Kidney (tissue), 14 donors: ENCODE data around the gene TESMIN. TPM values are rescaled to one million over a fixed set of nuclear protein-coding genes. Genes with fewer than 3 reads are reported as not detected.
A peak's percentile ranks its signal among the peaks of the same experiment; 100 is the strongest.

Experiments used
- DNase-seq, 5 donors: peaks; one replicate each; pipeline ENCODE4 v3.0.0-alpha.2; 2013 to 2020
- FAIRE-seq: peaks from 2 replicates; lab custom pipeline; 2012; peaks lifted over from hg19 to GRCh38; lab: Jason Lieb, UNC
- H3K27ac ChIP-seq, 2 donors: one replicate each; pipeline ENCODE4 v1.7.0; 2013; ENCODE audit warnings: low read depth in 2 of 2, low read length in 2 of 2, inconsistent platforms in 1 of 2
- H3K27me3 ChIP-seq: one replicate; pipeline ENCODE4 v1.7.1; 2013; ENCODE audit warnings: low read length, inconsistent platforms; ENCODE audit not compliant: control insufficient read depth, insufficient read depth
- H3K36me3 ChIP-seq, 3 donors: one replicate each; pipeline versions ENCODE4 v1.7.0 to v1.7.1; 2013; ENCODE audit warnings: low read length in 3 of 3, control low read depth in 1 of 3, inconsistent platforms in 1 of 3; ENCODE audit not compliant: insufficient read depth in 3 of 3, control insufficient read depth in 2 of 3
- H3K4me1 ChIP-seq, 3 donors: one replicate each; pipeline versions ENCODE4 v1.7.0 to v1.7.1; 2013; ENCODE audit warnings: low read length in 3 of 3, inconsistent platforms in 1 of 3, low read depth in 1 of 3; ENCODE audit not compliant: control insufficient read depth in 2 of 3, insufficient read depth in 2 of 3
- H3K4me3 ChIP-seq, 3 donors: one replicate each; pipeline versions ENCODE4 v1.7.0 to v1.8.1; 2013; ENCODE audit warnings: low read length in 3 of 3, control low read depth in 1 of 3, inconsistent platforms in 1 of 3
- H3K9ac ChIP-seq, 3 donors: one replicate each; pipeline versions ENCODE4 v1.7.0 to v1.7.1; 2013; ENCODE audit warnings: low read length in 3 of 3, control low read depth in 1 of 3, inconsistent platforms in 1 of 3
- H3K9me3 ChIP-seq, 3 donors: one replicate each; pipeline versions ENCODE4 v1.7.0 to v1.7.1; 2013; ENCODE audit warnings: low read length in 3 of 3, control low read depth in 1 of 3, inconsistent platforms in 1 of 3; ENCODE audit not compliant: control insufficient read depth in 2 of 3, insufficient read depth in 1 of 3
- CTCF ChIP-seq: IDR thresholded peaks from 3 replicates; pipeline ENCODE4 v1.5.1; 2012; ENCODE audit warnings: mild to moderate bottlenecking, moderate library complexity, borderline replicate concordance; ENCODE audit not compliant: insufficient read depth; ENCODE audit errors: extremely low read depth
- intact Hi-C: fragments of 100-400 bp; cut with DNase I; formaldehyde crosslinking; loops from one replicate; pipeline ENCODE4 v1.11.1; 2022
- polyA plus RNA-seq: library from polyadenylated mRNA; stranded (reverse); fragments of 350-450 nt; fragmentation: Illumina TruSeq; extraction: RNeasy Lipid Tissue Mini Kit (QIAGEN cat#74804); gene quantifications from one replicate; pipeline ENCODE4 v1.2.3, GENCODE V29; 2014; ENCODE audit warnings: low read depth, low replicate concordance; ENCODE audit not compliant: insufficient read depth
- total RNA-seq: library from RNA; stranded (reverse); fragmentation: NEBNext Ultra II Directional; extraction: Animal tissue kit (Norgen Biotek cat#: 25700); gene quantifications from one replicate; pipeline ENCODE4 v1.2.1, GENCODE V29; 2021
- donor health status: control.
- donor health status: control.
- donor health status: control.
- donor health status: control.
- donor health status: control.
- donor health status: DM: yes; HTN: yes; CAD: no.
- donor health status: Normal renal cell carcinoma (clear cell type).

TESMIN gene
- total and polyA plus RNA-seq, 2 donors from 2014 or later = 3.8 to 8.7 TPM

DNA sequence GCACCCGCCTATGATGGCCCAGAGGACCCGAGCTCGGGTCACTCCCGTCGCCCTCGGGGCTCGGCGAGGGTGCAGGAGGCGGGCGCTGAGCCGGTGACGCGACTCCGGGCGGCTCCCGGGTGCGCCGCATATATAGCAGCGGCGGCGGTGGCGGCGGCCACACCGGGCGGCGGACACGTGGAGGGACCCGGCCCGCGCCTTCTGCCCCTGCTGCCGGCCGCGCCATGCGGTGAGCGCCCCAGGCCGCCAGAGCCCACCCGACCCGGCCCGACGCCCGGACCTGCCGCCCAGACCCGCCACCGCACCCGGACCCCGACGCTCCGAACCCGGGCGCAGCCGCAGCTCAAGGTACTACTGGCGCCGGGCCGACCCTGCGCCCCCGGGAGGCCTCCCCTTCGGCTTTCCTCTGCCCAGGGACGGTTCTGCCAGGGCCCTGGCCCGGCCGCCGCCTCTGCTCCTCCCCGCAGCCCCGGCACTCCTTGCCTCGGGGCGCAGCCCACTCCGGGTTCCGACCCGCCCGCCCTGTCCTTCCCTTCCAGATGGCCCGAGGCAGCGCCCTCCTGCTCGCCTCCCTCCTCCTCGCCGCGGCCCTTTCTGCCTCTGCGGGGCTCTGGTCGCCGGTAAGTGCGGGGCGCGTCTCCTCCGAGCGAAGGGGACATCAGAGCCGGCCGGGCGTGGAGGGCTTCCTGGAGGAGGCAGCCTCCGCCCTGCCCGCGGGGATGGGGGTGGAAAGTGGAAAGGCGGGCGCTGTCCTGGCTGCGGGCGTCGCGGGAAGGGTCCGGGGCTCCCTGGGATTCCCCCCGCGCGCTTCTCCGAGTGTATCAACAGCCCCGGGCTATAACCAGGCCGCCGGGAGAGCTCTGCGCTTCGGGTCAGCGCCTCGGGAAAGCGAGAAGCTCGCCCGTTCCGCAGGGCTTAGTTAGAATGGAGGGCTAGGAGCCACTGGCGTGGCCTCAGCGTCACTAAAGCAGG, 66.6 kb downstream of the TESMIN start, which contains the start of gene GAL:
Gene GAL, plus strand, starts transcription at position 160 of the 972 bp plus-strand sequence. Its CDS starts 380 bp downstream, at position 540.
- DNase-seq (peak in 3 of 5 donors; percentile 53 to 60 (median 55)), FAIRE-seq (no peak)
- Histone ChIP-seq H3K27ac (no peak within 1 kb of the TSS), H3K4me3 (no peak within 1 kb of the TSS), H3K9me3 (no peaks in the 10 kb centered on the region), H3K4me1 (no peaks in the 10 kb centered on the region), H3K36me3 (no peaks in the 10 kb centered on the region), H3K27me3 (peaks cover 11% of the 10 kb centered on the region), H3K9ac (no peak within 1 kb of the TSS)
- intact Hi-C loops = no loop called here
- TF ChIP-seq CTCF = no peak

GRCh38 chr11:68683536-68684384, 67.6 kb downstream of the TESMIN start:
- Histone ChIP-seq H3K27me3 (peaks cover 11% of the 10 kb centered on the region), H3K4me3 (no peak overlapping the region), H3K9ac (no peak overlapping the region), H3K9me3 (no peaks in the 10 kb centered on the region), H3K36me3 (no peaks in the 10 kb centered on the region), H3K27ac (no peak overlapping the region), H3K4me1 (no peaks in the 10 kb centered on the region)
- TF ChIP-seq CTCF = no peak
- FAIRE-seq (no peak), DNase-seq (no peak)
- intact Hi-C loops = no loop called here

GRCh38 chr11:68683121-68683520, 68.2 kb downstream of the TESMIN start:
- DNase-seq (no peak), FAIRE-seq (no peak)
- Histone ChIP-seq H3K36me3 (no peaks in the 10 kb centered on the region), H3K9me3 (no peaks in the 10 kb centered on the region), H3K9ac (no peak overlapping the region), H3K4me1 (no peaks in the 10 kb centered on the region), H3K4me3 (no peak overlapping the region), H3K27me3 (peaks cover 11% of the 10 kb centered on the region), H3K27ac (no peak overlapping the region)
- TF ChIP-seq CTCF = no peak
- intact Hi-C loops = no loop called here
